Rectal smooth muscle tissue (tissue), 1 donor: ENCODE results near the gene EXOC5.

ENCODE experiments used
- H3K27ac ChIP-seq: one replicate; pipeline ENCODE4 v1.7.0; 2013; ENCODE audit warnings: low read depth, low read length, inconsistent platforms
- H3K27me3 ChIP-seq: one replicate; pipeline ENCODE4 v1.7.0; 2013; ENCODE audit warnings: low read length; ENCODE audit not compliant: control insufficient read depth, insufficient read depth
- H3K36me3 ChIP-seq: one replicate; pipeline ENCODE4 v1.7.0; 2013; ENCODE audit warnings: low read length; ENCODE audit not compliant: control insufficient read depth, insufficient read depth
- H3K4me1 ChIP-seq: one replicate; pipeline ENCODE4 v1.7.0; 2013; ENCODE audit warnings: low read length; ENCODE audit not compliant: control insufficient read depth, insufficient read depth
- H3K4me3 ChIP-seq: one replicate; pipeline ENCODE4 v1.7.0; 2013; ENCODE audit warnings: low read length
- H3K9ac ChIP-seq: one replicate; pipeline ENCODE4 v1.7.0; 2013; ENCODE audit warnings: low read length

Gene EXOC5

GRCh38 chr14:57268161-57269069 is at the start of gene EXOC5, which contains the start of gene AP5M1:
Gene EXOC5, minus strand, starts transcription at chr14:57268905. Its CDS starts 257 bp downstream, at chr14:57268648.
Gene AP5M1, plus strand, starts transcription at chr14:57268971. Its CDS starts 344 bp downstream, at chr14:57269315.
- H3K4me3 ChIP-seq: peak within 1 kb of the TSS; percentile 99
- no peaks in the 10 kb centered on the region for H3K27me3 ChIP-seq
- peak within 1 kb of the TSS; percentile 89 for H3K27ac ChIP-seq
- H3K4me1 ChIP-seq: peaks cover 13% of the 10 kb centered on the region
- peaks cover 2% of the 10 kb centered on the region for H3K36me3 ChIP-seq
- H3K9ac ChIP-seq: peak within 1 kb of the TSS; percentile 96

GRCh38 chr14:57317248-57317833 is 48.6 kb upstream of the EXOC5 start:
- Histone ChIP-seq H3K9ac (no peak overlapping the region), H3K27ac (no peak overlapping the region), H3K36me3 (no peaks in the 10 kb centered on the region), H3K4me3 (no peak overlapping the region), H3K27me3 (no peaks in the 10 kb centered on the region), H3K4me1 (no peaks in the 10 kb centered on the region)

- Histone ChIP-seq H3K27me3 (no peaks in the 10 kb centered on the region), H3K36me3 (no peaks in the 10 kb centered on the region), H3K9ac (no peak overlapping the region), H3K27ac (no peak overlapping the region), H3K4me3 (no peak overlapping the region), H3K4me1 (no peaks in the 10 kb centered on the region)
Measured at GRCh38 chr14:57314396-57315089, 45.8 kb upstream of the EXOC5 start.

- Histone ChIP-seq H3K4me1 (no peaks in the 10 kb centered on the region), H3K9ac (no peak overlapping the region), H3K36me3 (no peaks in the 10 kb centered on the region), H3K27ac (no peak overlapping the region), H3K27me3 (no peaks in the 10 kb centered on the region), H3K4me3 (no peak overlapping the region)
Measured at GRCh38 chr14:57302883-57303282, 34.2 kb upstream of the EXOC5 start.

- Histone ChIP-seq H3K36me3 (no peaks in the 10 kb centered on the region), H3K4me3 (no peak overlapping the region), H3K4me1 (no peaks in the 10 kb centered on the region), H3K27ac (no peak overlapping the region), H3K27me3 (no peaks in the 10 kb centered on the region), H3K9ac (no peak overlapping the region)
Measured at GRCh38 chr14:57299511-57299910, 30.8 kb upstream of the EXOC5 start.

- no peak overlapping the region for H3K9ac ChIP-seq
- no peaks in the 10 kb centered on the region for H3K36me3 ChIP-seq
- no peak overlapping the region for H3K4me3 ChIP-seq
- H3K27ac ChIP-seq: no peak overlapping the region
- no peaks in the 10 kb centered on the region for H3K4me1 ChIP-seq
- no peaks in the 10 kb centered on the region for H3K27me3 ChIP-seq
Measured at GRCh38 chr14:57297852-57298251, 29.1 kb upstream of the EXOC5 start.

GRCh38 chr14:57295239-57295638 is 26.5 kb upstream of the EXOC5 start:
- Histone ChIP-seq H3K27ac (no peak overlapping the region), H3K9ac (no peak overlapping the region), H3K4me3 (no peak overlapping the region), H3K27me3 (no peaks in the 10 kb centered on the region), H3K4me1 (no peaks in the 10 kb centered on the region), H3K36me3 (no peaks in the 10 kb centered on the region)

- Histone ChIP-seq H3K27ac (no peak overlapping the region), H3K9ac (no peak overlapping the region), H3K27me3 (no peaks in the 10 kb centered on the region), H3K36me3 (no peaks in the 10 kb centered on the region), H3K4me1 (no peaks in the 10 kb centered on the region), H3K4me3 (no peak overlapping the region)
Measured at GRCh38 chr14:57293866-57294837, 25.4 kb upstream of the EXOC5 start.

- no peak overlapping the region for H3K9ac ChIP-seq
- H3K36me3 ChIP-seq: no peaks in the 10 kb centered on the region
- H3K27ac ChIP-seq: no peak overlapping the region
- H3K4me1 ChIP-seq: no peaks in the 10 kb centered on the region
- no peaks in the 10 kb centered on the region for H3K27me3 ChIP-seq
- no peak overlapping the region for H3K4me3 ChIP-seq
Measured at GRCh38 chr14:57291692-57292647, 23.3 kb upstream of the EXOC5 start.

GRCh38 chr14:57290751-57291150 is 22.0 kb upstream of the EXOC5 start:
- Histone ChIP-seq H3K27me3 (no peaks in the 10 kb centered on the region), H3K4me3 (no peak overlapping the region), H3K36me3 (no peaks in the 10 kb centered on the region), H3K4me1 (no peaks in the 10 kb centered on the region), H3K27ac (no peak overlapping the region), H3K9ac (no peak overlapping the region)

GRCh38 chr14:57287745-57288144 is 19.0 kb upstream of the EXOC5 start:
- Histone ChIP-seq H3K27me3 (no peaks in the 10 kb centered on the region), H3K4me3 (no peak overlapping the region), H3K9ac (no peak overlapping the region), H3K27ac (no peak overlapping the region), H3K4me1 (no peaks in the 10 kb centered on the region), H3K36me3 (peaks cover 4% of the 10 kb centered on the region)
